Adrenal gland (tissue), 12 donors: Measurements from ENCODE around the gene NLRP6. TPM values are rescaled to one million over a fixed set of nuclear protein-coding genes. Genes with fewer than 3 reads are reported as not detected.
A peak's percentile ranks its signal among the peaks of the same experiment; 100 is the strongest.

ENCODE experiments used
- DNase-seq, 7 donors: peaks; one replicate each; pipeline ENCODE4 v3.0.0-alpha.2; 2019 to 2020
- H3K27ac ChIP-seq, 5 donors: fragments of 200-600 bp; sonication (generic) in 4 of 5; 1 replicate in 3 of 5; 2 replicates in 2 of 5; pipeline versions ENCODE4 v1.5.1 to v1.8.0; 2016 to 2020; ENCODE audit warnings: mild to moderate bottlenecking in 1 of 5
- H3K27me3 ChIP-seq: fragments of 200-600 bp; 2 replicates; pipeline ENCODE4 v1.8.0; 2021
- H3K36me3 ChIP-seq, 2 donors: fragments of 200-600 bp; replicated peaks in 1 of 2; 1 replicate in 1 of 2; 2 replicates in 1 of 2; pipeline versions ENCODE4 v1.5.1 to v1.8.0; 2018 to 2022
- H3K4me1 ChIP-seq, 2 donors: fragments of 200-600 bp; replicated peaks in 1 of 2; 1 replicate in 1 of 2; 2 replicates in 1 of 2; pipeline versions ENCODE4 v1.5.1 to v1.8.0; 2018 to 2021
- H3K4me3 ChIP-seq, 4 donors: fragments of 200-600 bp; sonication (generic) in 3 of 4; one replicate each; pipeline ENCODE4 v1.5.1; 2016 to 2018
- H3K9me3 ChIP-seq, 3 donors: fragments of 200-600 bp; sonication (generic) in 1 of 3; replicated peaks in 1 of 3; 1 replicate in 2 of 3; 2 replicates in 1 of 3; pipeline versions ENCODE4 v1.5.1 to v1.8.0; 2016 to 2021
- POLR2A ChIP-seq, 2 donors: fragments of 450-650 bp; IDR thresholded peaks; one replicate each; pipeline ENCODE4 v1.6.1; 2017; ENCODE audit warnings: antibody characterized with exemption in 2 of 2, mild to moderate bottlenecking in 2 of 2, moderate library complexity in 1 of 2
- WGBS, 4 donors: extraction: QIAGEN DNeasy Blood & Tissue Kit in 2 of 4; methylation state at CpG; one replicate each; pipeline versions ENCODE4 v1.1.5 to v1.1.7; 2013 to 2017; 5-methylcytosine and 5-hydroxymethylcytosine counted together
- intact Hi-C, 2 donors: fragments of 100-400 bp; cut with DNase I; formaldehyde crosslinking; loops; one replicate each; pipeline versions ENCODE4 v1.14.1 to v1.15.0; 2022 to 2023
- polyA plus RNA-seq, 3 donors: library from polyadenylated mRNA; stranded (reverse); fragments of 200-250 nt in 2 of 3; fragments of 350-450 nt in 1 of 3; fragmentation: Illumina TruSeq in 1 of 3; extraction: RNeasy Lipid Tissue Mini Kit (QIAGEN cat#74804) in 1 of 3; gene quantifications; one replicate each; pipeline ENCODE4 v1.2.3, GENCODE V29; 2013 to 2014
- total RNA-seq, 9 donors: library from RNA; depleted of rRNA in 4 of 9; stranded (reverse); fragments of >200 nt in 4 of 9; fragments of 120-200 nt in 1 of 9; fragmentation: NEBNext Ultra II Directional in 1 of 9; extraction: Animal tissue kit (Norgen Biotek cat#: 25700) in 1 of 9; gene quantifications; one replicate each; pipeline versions ENCODE4 v1.1.0 to v1.2.4, GENCODE V29; 2013 to 2023
- TF ChIP-seq, protein P1 (sequence below), 6 experiments: fragments of 450-650 bp in 4 of 6; fragments of 200-600 bp in 2 of 6; sonication (generic) in 1 of 6; IDR thresholded peaks; 1 replicate in 5 of 6; 2 replicates in 1 of 6; pipeline versions ENCODE4 v1.5.1 to v1.8.0; 2016 to 2021; ENCODE audit warnings: antibody characterized with exemption in 6 of 6, mild to moderate bottlenecking in 2 of 6, moderate library complexity in 1 of 6
- donor health status: healthy with polysubstance abuse.
- donor health status: Bipolar disorder and iron deficiency.
- donor health status: DM: yes; HTN: yes; CAD: no.
- donor health status: DM: no; HTN: no; CAD: no.
- donor health status: DM: no; HTN: no; CAD: no.
- donor health status: DM: yes; HTN: yes; CAD: no.

The NLRP6 gene
- total and polyA plus RNA-seq, 12 donors, result 0.14 to 0.69 (median 0.24) TPM; not detected in 5

DNA sequence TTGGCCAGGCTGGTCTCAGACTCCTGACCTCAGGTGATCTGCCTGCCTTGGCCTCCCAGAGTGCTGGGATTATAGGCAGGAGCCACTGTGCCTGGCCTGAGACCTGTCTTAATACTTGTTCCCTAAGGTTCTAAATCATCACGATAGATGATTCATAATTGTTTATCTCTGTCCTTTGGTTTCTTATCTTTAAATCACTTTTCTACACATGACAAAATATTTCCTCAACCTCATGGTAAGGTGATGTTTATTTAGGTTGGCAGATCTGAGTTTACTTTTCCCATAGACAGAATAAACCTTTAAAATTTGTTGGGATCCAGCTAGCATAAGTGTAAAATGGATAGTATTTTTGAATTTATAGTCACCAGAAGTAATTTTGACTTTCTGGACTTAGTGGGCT, 37.9 kb upstream of the NLRP6 start:
- no peak for DNase-seq
- peaks cover 0 to 35% of the 10 kb centered on the region in 2 donors for H3K36me3 ChIP-seq
- H3K27ac ChIP-seq, result no peak overlapping the region
- WGBS, 4 donors, result 32 to 53% (median 49%) methylated on average over 1 of the region's 1 CpG
- no peaks in the 10 kb centered on the region for H3K27me3 ChIP-seq
- intact Hi-C loops, result no loop called here
- no peaks in the 10 kb centered on the region for H3K9me3 ChIP-seq
- H3K4me3 ChIP-seq, result no peak overlapping the region
- peaks cover 12 to 28% of the 10 kb centered on the region in 2 donors for H3K4me1 ChIP-seq
- TF ChIP-seq, protein P1, sequence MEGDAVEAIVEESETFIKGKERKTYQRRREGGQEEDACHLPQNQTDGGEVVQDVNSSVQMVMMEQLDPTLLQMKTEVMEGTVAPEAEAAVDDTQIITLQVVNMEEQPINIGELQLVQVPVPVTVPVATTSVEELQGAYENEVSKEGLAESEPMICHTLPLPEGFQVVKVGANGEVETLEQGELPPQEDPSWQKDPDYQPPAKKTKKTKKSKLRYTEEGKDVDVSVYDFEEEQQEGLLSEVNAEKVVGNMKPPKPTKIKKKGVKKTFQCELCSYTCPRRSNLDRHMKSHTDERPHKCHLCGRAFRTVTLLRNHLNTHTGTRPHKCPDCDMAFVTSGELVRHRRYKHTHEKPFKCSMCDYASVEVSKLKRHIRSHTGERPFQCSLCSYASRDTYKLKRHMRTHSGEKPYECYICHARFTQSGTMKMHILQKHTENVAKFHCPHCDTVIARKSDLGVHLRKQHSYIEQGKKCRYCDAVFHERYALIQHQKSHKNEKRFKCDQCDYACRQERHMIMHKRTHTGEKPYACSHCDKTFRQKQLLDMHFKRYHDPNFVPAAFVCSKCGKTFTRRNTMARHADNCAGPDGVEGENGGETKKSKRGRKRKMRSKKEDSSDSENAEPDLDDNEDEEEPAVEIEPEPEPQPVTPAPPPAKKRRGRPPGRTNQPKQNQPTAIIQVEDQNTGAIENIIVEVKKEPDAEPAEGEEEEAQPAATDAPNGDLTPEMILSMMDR (IDR thresholded peaks at IDR 0.05), result no peak
- no peak for TF ChIP-seq POLR2A (IDR thresholded peaks at IDR 0.05)

DNA sequence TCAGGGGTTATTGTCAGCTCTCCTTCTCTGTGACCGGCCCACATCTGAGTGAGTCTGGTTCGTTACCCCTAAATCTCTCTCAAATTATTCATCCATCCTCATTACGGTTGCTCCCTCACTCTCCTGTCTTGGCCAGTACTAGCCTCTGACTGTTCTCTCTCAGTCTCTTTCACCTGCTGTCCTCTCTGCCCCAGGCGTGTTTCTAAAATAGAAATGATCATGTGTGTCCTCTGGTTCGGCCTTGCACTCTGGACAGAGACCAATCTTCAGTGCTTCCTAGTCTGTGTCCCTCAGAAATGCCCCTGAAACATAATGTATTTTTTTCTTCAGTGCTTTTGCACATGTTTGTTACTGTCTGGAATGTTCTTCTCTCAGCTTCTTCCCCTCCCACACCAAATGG, 36.6 kb upstream of the NLRP6 start:
- intact Hi-C loops, result no loop called here
- TF ChIP-seq, protein P1 (IDR thresholded peaks at IDR 0.05), result no peak
- no peak for TF ChIP-seq POLR2A (IDR thresholded peaks at IDR 0.05)

GRCh38 chr11:244376-244775, 33.8 kb upstream of the NLRP6 start:
- no peaks in the 10 kb centered on the region for H3K9me3 ChIP-seq
- no peak for TF ChIP-seq POLR2A (IDR thresholded peaks at IDR 0.05)
- TF ChIP-seq, protein P1 (IDR thresholded peaks at IDR 0.05), result no peak
- WGBS, 4 donors, result 82 to 92% (median 85%) methylated on average over 2 of the region's 2 CpGs
- no peak overlapping the region for H3K27ac ChIP-seq
- peaks cover 0 to 72% of the 10 kb centered on the region in 2 donors for H3K36me3 ChIP-seq
- no peak overlapping the region for H3K4me3 ChIP-seq
- intact Hi-C loops, result no loop called here
- no peaks in the 10 kb centered on the region for H3K27me3 ChIP-seq
- peaks cover 0 to 10% of the 10 kb centered on the region in 2 donors for H3K4me1 ChIP-seq
- DNase-seq, result no peak

More for the DNA sequence above, 36.6 kb upstream of the NLRP6 start:
- Histone ChIP-seq H3K4me1 (peaks cover 8 to 24% of the 10 kb centered on the region in 2 donors), H3K4me3 (no peak overlapping the region), H3K36me3 (peaks cover 0 to 45% of the 10 kb centered on the region in 2 donors), H3K27me3 (no peaks in the 10 kb centered on the region), H3K27ac (no peak overlapping the region), H3K9me3 (no peaks in the 10 kb centered on the region)
- peak in 1 of 7 donors; percentile 13 for DNase-seq
- WGBS, 4 donors, result 67 to 80% (median 73%) methylated on average over 5 of the region's 5 CpGs

- 70 to 95% (median 82%) methylated on average over 8 of the region's 8 CpGs for whole genome bisulfite sequencing, 4 donors
- Histone ChIP-seq H3K27ac (no peak overlapping the region), H3K9me3 (no peaks in the 10 kb centered on the region), H3K27me3 (no peaks in the 10 kb centered on the region), H3K4me3 (no peak overlapping the region), H3K4me1 (no peaks in the 10 kb centered on the region), H3K36me3 (peaks cover 0 to 90% of the 10 kb centered on the region in 2 donors)
- no peak for DNase-seq
- intact Hi-C loops, result no loop called here
- TF ChIP-seq, protein P1 (IDR thresholded peaks at IDR 0.05), result no peak
Measured at GRCh38 chr11:249062-249461, 29.1 kb upstream of the NLRP6 start.
